Fibroblast of lung (primary cell): ENCODE data around the gene UMOD. TPM values are rescaled to one million over a fixed set of nuclear protein-coding genes. Genes with fewer than 3 reads are reported as not detected.

Experiments used
- DNase-seq, 2 donors: peaks; one replicate each; pipeline versions ENCODE4 v3.0.0 to v3.0.0-alpha.2; 2010; ENCODE audit warnings: low read depth in 2 of 2
- H2AFZ ChIP-seq: 2 replicates; pipeline ENCODE4 v1.5.1; 2012; ENCODE audit warnings: low read length, control low read depth, inconsistent platforms
- H3K27ac ChIP-seq: 2 replicates; pipeline ENCODE4 v1.5.1; 2011; ENCODE audit warnings: low read length, control low read depth; ENCODE audit not compliant: insufficient read depth
- H3K27me3 ChIP-seq: 2 replicates; pipeline ENCODE4 v1.5.1; 2011; ENCODE audit warnings: mild to moderate bottlenecking, low read length; ENCODE audit not compliant: control insufficient read depth, insufficient read depth
- H3K36me3 ChIP-seq: 2 replicates; pipeline ENCODE4 v1.5.1; 2011; ENCODE audit warnings: low read length; ENCODE audit not compliant: control insufficient read depth, insufficient read depth
- H3K4me1 ChIP-seq: 2 replicates; pipeline ENCODE4 v1.5.1; 2011; ENCODE audit warnings: low read length; ENCODE audit not compliant: control insufficient read depth, insufficient read depth; ENCODE audit errors: extremely low read depth
- H3K4me2 ChIP-seq: 2 replicates; pipeline ENCODE4 v1.5.1; 2011; ENCODE audit warnings: low read length, control low read depth; ENCODE audit not compliant: insufficient read depth; ENCODE audit errors: extremely low read depth
- H3K4me3 ChIP-seq, 4 experiments: fragments of 200-600 bp in 1 of 4; sonication (generic) in 1 of 4; replicated peaks in 1 of 4; 2 replicates each; pipeline ENCODE4 v1.5.1; 2011 to 2016; ENCODE audit warnings: low read length in 4 of 4, low read depth in 3 of 4, mild to moderate bottlenecking in 3 of 4, control low read depth in 2 of 4, inconsistent platforms in 1 of 4, mixed read lengths in 1 of 4; ENCODE audit not compliant: insufficient read depth in 1 of 4; ENCODE audit errors: control extremely low read depth in 1 of 4
- H3K79me2 ChIP-seq: 2 replicates; pipeline ENCODE4 v1.5.1; 2012; ENCODE audit warnings: mild to moderate bottlenecking, low read length, inconsistent platforms; ENCODE audit not compliant: control insufficient read depth, insufficient read depth
- H3K9ac ChIP-seq: 2 replicates; pipeline ENCODE4 v1.5.1; 2011; ENCODE audit warnings: mild to moderate bottlenecking, low read length, control low read depth; ENCODE audit not compliant: insufficient read depth
- H3K9me3 ChIP-seq: 2 replicates; pipeline ENCODE4 v1.5.1; 2012; ENCODE audit warnings: low read depth, low read length; ENCODE audit not compliant: control insufficient read depth, insufficient read depth
- H4K20me1 ChIP-seq: 2 replicates; pipeline ENCODE4 v1.5.1; 2011; ENCODE audit warnings: low read length; ENCODE audit not compliant: control insufficient read depth, insufficient read depth; ENCODE audit errors: extremely low read depth
- CTCF ChIP-seq, 2 donors: IDR thresholded peaks in 1 of 2; conservative IDR thresholded peaks in 1 of 2; 1 replicate in 1 of 2; 2 replicates in 1 of 2; pipeline ENCODE4 v1.5.1; 2011 to 2012; ENCODE audit warnings: low read length in 2 of 2, control low read depth in 1 of 2, inconsistent platforms in 1 of 2, low read depth in 1 of 2, mild to moderate bottlenecking in 1 of 2
- EZH2 ChIP-seq: IDR thresholded peaks from 2 replicates; pipeline ENCODE4 v1.5.1; 2012; ENCODE audit warnings: low read length, control low read depth, mild to moderate bottlenecking; ENCODE audit errors: missing control alignments
- polyA plus RNA-seq, 2 donors: library from polyadenylated mRNA; depleted of rRNA in 1 of 2; stranded (reverse) in 1 of 2; unstranded in 1 of 2; fragments of >200 nt; gene quantifications; 2 replicates each; pipeline ENCODE4 v1.2.1, GENCODE V29; 2011 to 2012; ENCODE audit warnings: missing spikeins in 1 of 2
- total RNA-seq: library from RNA; depleted of rRNA; stranded (reverse); fragments of >200 nt; gene quantifications from 2 replicates; pipeline ENCODE4 v1.2.1, GENCODE V29; 2014

Gene UMOD
- total and polyA plus RNA-seq, 2 donors (not counting 1 experiment from before 2014, with no cell fraction given): not detected

- Histone ChIP-seq H3K36me3 (no peaks in the 10 kb centered on the region), H3K27me3 (no peaks in the 10 kb centered on the region), H2AFZ (no peak overlapping the region), H3K4me1 (no peaks in the 10 kb centered on the region), H3K27ac (no peak overlapping the region), H3K79me2 (no peaks in the 10 kb centered on the region), H3K9ac (no peak overlapping the region), H3K9me3 (no peaks in the 10 kb centered on the region), H3K4me3 (no peak overlapping the region), H3K4me2 (no peak overlapping the region), H4K20me1 (no peaks in the 10 kb centered on the region)
- TF ChIP-seq CTCF (conservative IDR thresholded peaks at IDR 0.05 in 1 of 2, IDR thresholded peaks at IDR 0.05 in 1 of 2; ENCODE audit: low read depth in 1 of 2, low read length in 2 of 2) (no peak), EZH2 (no peak)
- DNase-seq: no peak
Measured at GRCh38 chr16:20347666-20348364, 4.7 kb downstream of the UMOD start.

DNA sequence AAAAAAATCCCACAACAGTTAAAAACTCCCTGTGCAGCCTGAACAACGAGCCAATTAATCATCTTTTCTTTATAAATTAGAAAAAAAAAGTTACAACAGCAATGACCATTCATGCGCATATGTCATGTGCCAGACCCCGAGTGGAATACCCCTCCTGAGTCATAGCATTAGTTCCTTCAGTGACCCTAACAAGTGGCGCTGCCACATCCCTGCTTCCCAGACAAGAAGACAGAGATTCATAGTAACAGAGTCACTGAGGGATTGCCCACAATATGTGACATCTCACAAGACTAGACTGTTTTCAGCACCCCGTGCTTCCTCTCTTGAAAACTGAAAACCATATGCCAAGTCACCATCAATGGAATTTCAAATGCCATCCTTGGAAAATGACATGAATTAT is 7.9 kb downstream of the UMOD start:
- Histone ChIP-seq H3K27me3 (no peaks in the 10 kb centered on the region), H3K27ac (no peak overlapping the region), H4K20me1 (no peaks in the 10 kb centered on the region), H3K4me2 (no peak overlapping the region), H3K4me3 (no peak overlapping the region), H3K4me1 (no peaks in the 10 kb centered on the region), H3K9me3 (no peaks in the 10 kb centered on the region), H3K36me3 (no peaks in the 10 kb centered on the region), H3K9ac (no peak overlapping the region), H3K79me2 (no peaks in the 10 kb centered on the region), H2AFZ (no peak overlapping the region)
- DNase-seq: no peak
- no peak for TF ChIP-seq EZH2
- no peak for TF ChIP-seq CTCF (conservative IDR thresholded peaks at IDR 0.05 in 1 of 2, IDR thresholded peaks at IDR 0.05 in 1 of 2; ENCODE audit: low read depth in 1 of 2, low read length in 2 of 2)

DNA sequence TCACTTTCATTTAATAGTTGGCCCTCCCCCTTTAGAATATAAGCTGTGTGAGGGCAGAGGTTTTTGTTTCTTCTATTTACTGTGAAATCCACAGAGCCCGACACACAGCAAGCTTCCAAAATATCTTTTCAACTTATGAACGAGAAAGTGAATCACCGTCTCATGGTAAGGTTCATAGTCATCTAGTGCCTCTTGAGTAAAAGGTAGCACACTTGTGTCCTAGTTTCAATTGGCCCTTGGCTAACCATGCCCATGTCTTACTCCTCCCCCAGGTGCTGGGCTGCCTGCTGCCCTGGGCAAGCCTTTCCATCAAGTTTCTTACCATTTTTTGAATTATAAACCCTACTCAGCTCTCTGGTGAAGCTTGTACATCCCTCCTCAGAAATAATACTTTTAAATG is 12.8 kb downstream of the UMOD start:
- no peaks in the 10 kb centered on the region for H3K36me3 ChIP-seq
- H3K79me2 ChIP-seq: no peaks in the 10 kb centered on the region
- H3K9ac ChIP-seq: no peak overlapping the region
- no peak overlapping the region for H2AFZ ChIP-seq
- H4K20me1 ChIP-seq: no peaks in the 10 kb centered on the region
- no peaks in the 10 kb centered on the region for H3K4me1 ChIP-seq
- H3K4me3 ChIP-seq: no peak overlapping the region
- no peak overlapping the region for H3K4me2 ChIP-seq
- no peaks in the 10 kb centered on the region for H3K9me3 ChIP-seq
- no peak for DNase-seq
- H3K27ac ChIP-seq: no peak overlapping the region
- TF ChIP-seq CTCF (conservative IDR thresholded peaks at IDR 0.05 in 1 of 2, IDR thresholded peaks at IDR 0.05 in 1 of 2; ENCODE audit: low read depth in 1 of 2, low read length in 2 of 2) (no peak), EZH2 (no peak)
- no peaks in the 10 kb centered on the region for H3K27me3 ChIP-seq
